ENCODE results near the gene MAPK12.

The MAPK12 gene

DNA sequence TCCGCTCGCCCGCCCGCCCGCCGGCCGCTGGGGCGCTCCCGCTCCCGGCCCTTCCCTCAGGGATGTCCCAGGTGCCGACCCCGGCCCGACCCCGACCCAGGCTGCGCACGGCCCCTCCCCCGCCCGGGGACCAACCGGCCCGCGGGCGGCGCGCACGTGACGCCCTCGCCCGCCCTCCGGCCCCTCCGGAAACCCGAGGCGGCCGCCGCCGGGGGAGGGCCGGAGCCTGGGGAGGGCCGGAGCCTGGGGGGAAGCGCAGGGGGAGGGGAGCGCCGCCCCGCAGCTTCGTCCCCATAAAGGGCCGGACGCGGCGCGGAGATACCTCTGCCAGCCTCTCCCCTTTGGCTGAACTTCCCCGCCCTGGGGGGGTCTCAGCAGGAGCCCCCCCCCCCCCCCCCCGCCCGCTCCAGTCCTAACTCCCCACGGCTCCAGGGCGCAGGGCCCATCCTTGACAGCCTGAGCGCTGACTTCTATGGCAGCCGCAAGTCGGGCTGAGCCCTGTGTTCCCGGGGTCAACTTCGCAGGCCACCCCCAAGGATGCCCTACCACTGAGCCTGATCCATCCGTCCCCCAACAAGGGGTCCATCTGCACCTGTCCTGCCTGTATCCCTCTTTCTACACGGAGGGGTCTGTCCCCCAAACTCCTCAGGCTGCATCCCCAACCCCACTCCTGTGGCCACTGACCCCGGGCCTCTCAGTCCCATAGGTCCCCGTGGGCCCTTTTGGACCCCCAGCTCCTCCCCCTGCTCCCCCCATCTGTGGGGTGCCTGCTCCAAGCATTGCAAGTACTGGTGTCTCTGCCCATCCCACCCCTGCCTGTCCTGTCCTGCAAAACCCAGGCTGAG, at the start of gene MAPK12:
MAPK12 (minus strand) TSS at position 69 of the 845 bp plus-strand sequence. CDS start 174 bp downstream, outside the sequence.
- in situ Hi-C loops (cut with MboI; ENCODE audit: low sequenced_read_pairs): no loop called here

DNA sequence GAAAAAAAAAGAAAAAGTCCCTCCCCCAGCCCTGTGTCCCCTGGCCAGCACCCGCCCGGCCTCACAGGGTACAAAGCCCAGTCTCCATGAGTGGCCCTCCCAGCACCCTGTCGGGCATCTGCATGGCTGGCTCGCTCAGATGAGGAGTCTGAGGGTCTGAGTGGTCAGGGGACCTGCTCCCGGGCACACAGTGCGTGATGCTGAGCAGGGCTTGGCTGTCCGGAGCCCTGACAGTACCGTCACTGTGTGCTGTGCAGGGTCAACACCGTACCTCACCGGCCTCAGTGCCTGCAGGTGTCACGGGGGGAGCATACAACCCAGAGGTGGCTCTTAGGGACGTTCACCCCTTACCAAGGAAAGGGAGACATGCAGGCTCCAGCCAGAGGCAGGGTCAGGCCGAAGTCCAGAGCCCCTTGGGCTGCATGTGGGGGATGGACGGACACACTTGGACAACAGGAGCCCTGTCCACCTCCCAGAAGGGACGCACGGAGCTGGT, 49.5 kb upstream of the MAPK12 start:
- in situ Hi-C loops (cut with MboI; ENCODE audit: low sequenced_read_pairs): no loop called here

DNA sequence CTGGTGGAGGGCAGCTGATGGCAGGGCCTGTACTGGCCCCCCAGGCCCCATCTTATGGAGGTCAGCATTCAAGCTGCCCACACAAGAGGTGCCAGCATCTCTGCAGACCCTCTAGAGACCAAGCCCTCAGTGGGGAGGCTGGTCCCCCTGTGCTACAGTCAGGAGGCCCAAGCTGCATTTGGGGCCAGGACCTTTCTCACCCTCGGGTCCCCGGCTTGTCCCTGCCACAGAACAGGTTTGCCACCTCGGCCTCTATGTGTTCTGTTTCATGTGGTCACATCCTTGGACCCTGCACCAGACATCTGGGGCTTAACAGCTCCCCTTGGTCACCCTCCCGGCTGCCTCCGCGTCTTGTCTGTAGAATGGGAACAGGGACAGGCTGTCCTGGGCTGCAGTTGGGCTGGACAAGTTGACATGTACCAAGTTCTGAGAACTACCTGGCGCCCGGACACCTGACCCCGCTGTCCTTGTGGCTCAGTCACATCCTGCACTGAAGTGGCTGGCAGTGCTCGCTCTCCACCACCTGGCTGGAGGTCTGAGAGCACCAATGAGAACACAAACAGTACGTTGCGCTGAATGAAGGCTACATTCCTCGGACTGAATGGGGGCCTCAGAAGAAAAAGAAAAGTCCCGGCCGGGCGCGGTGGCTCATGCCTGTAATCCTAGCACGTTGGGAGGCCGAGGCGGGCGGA, 48.7 kb upstream of the MAPK12 start:
- in situ Hi-C loops (cut with MboI; ENCODE audit: low sequenced_read_pairs): no loop called here

DNA sequence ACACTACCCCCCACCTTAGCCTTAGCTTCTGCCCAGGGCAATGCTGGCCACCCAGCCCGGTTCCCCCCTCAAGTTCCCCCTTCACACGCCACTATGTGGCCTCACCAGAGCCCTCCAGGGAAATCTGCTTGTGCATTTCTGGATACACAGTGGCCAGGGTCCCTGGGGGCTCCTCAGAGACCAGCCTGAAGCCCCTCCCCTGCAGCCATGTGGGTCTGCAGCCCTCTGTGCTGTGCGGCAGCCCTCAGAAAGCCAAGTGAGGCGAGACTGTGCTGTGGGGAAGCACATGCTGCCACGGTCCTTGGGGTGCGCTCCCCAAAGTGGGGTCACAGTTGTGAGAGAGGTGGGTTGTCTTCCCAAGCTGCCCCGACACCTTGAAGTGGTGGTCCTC, 48.1 kb upstream of the MAPK12 start:
- in situ Hi-C loops (cut with MboI; ENCODE audit: low sequenced_read_pairs): no loop called here

- in situ Hi-C loops (cut with MboI; ENCODE audit: low sequenced_read_pairs): no loop called here
Observed at GRCh38 chr22:50308986-50309600, 47.6 kb upstream of the MAPK12 start.

DNA sequence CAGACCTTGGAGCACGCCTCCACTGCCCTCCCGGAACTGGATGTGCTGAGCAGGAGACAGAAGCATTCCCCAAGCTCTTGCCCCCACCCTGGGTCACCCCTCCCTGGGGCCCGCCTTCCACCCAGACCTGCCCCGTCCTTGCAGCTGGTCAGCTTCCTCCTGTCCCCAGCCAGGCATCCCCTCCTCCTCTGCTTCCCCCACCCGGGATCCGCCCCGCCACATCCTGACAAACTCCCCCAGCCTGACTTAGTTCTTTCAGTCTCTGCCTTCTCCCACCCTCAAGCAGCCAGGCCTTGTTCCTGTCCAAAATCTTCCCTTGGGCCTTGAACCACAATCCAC, 47.1 kb upstream of the MAPK12 start:
- in situ Hi-C loops (cut with MboI; ENCODE audit: low sequenced_read_pairs): no loop called here

- in situ Hi-C loops (cut with MboI; ENCODE audit: low sequenced_read_pairs): no loop called here
Observed at GRCh38 chr22:50307890-50308596, 46.6 kb upstream of the MAPK12 start.

DNA sequence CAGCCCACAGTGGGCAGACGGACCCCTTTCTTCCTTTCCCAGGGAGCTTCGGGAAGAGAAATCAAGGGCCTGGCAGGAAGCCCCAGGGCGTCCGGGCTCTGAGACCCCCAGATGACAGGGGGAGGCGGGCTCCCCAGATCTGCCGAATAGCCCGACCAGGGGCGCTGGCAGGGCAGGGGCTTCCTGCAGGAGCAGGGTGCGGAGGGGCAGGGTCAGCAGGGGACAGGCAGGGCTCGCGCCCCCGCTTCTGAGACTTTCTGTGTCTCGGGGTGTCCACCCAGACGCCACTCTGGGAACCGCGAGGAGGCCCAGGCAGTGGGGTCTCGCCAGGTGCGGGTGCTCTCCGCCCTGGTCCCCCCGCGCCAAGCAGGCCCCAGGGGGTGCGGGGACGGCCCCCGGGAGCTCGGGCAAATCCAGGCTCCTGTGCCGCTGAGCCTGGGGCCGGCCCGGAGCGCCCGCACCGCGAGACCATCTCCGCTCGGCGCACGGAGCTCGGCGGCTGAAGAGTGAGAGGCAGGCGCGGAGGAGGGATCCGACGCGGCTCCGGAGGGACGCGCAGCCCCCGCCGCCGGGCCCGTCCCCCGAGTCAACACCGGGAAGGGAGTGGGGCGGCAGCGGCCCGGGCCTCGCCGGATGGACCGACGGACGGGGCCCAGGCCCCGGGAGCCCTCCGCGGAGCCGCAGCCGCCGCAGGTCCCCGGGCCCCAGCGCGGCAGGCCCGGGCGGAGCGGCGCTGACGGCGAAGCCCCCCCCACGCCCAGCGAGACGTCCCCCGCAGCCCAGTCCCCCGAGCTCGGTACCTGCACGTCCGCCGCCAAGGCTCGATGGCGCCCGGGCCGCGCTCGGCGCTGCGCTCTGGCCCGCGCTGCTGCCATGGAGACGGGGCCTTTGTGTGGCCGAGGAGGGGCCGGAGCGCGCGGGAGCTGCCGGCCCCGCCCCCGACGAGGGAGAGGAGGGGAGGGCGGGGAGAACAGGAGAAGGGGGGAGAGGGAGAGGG, 45.6 kb upstream of the MAPK12 start, which contains the start of gene PLXNB2:
PLXNB2 (minus strand) TSS at position 894 of the 997 bp plus-strand sequence. CDS start 17,062 bp downstream, outside the sequence.
- in situ Hi-C loops (cut with MboI; ENCODE audit: low sequenced_read_pairs): no loop called here

DNA sequence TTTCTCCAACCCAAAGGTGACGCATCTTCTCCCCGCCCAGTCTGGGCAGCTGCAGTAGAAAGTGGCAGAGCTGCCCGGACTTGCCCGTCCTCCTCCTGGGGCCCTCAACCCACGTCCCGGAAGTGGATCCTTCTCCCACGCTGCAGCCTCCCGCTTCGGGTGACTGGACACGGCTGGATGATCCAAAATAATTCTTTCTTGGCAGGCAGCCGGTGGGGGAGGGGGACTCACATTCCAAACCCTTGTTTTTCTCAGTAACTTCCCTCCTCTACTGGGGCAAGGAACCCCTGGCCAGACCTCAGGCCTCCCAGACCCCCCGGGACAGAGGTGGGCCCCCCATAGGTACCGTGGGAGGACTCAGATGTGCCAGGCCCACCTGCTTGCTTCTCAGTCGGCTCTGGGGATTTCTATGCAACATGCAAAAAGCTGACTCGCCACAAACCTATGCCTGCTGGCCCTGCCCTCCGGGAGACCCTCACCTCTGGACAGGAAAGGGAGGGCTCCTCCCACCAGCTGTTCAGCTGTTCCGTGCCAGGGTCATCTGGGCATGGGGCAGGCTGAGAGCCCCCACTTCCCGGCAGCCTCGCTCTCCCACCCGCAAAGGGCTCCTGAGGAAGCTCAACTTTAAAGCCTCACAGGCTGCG, 44.6 kb upstream of the MAPK12 start:
- in situ Hi-C loops (cut with MboI; ENCODE audit: low sequenced_read_pairs): no loop called here

DNA sequence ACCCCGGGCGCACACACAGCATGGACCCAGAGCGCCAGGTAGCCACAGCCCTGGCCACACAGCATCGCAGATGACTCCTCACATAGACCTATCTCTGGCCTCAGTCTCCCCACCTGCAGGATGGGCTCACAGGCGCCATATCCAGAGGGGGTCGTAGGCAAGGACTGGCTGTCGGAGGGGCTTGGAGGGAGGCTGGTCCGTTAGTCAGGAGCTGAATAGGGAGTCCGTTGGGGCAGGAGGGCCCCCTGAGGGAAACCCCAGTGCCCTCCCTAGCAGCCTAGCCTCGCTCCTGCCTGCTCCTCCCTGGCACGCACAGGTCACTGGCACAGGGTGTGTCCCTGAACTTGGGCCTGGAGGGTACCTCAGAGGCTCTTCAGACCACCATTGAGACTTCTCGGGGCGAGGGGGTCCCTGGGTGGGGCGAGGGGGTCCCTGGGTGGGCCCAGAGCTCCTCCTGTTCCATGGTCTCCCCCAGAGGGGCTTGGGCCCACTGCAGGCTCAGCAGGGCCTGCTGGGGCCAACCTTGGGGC, 44.0 kb upstream of the MAPK12 start:
- in situ Hi-C loops (cut with MboI; ENCODE audit: low sequenced_read_pairs): no loop called here

- in situ Hi-C loops (cut with MboI; ENCODE audit: low sequenced_read_pairs): no loop called here
Observed at GRCh38 chr22:50304528-50305392, 43.3 kb upstream of the MAPK12 start.

GRCh38 chr22:50303848-50304527, 42.5 kb upstream of the MAPK12 start:
- in situ Hi-C loops (cut with MboI; ENCODE audit: low sequenced_read_pairs): no loop called here

DNA sequence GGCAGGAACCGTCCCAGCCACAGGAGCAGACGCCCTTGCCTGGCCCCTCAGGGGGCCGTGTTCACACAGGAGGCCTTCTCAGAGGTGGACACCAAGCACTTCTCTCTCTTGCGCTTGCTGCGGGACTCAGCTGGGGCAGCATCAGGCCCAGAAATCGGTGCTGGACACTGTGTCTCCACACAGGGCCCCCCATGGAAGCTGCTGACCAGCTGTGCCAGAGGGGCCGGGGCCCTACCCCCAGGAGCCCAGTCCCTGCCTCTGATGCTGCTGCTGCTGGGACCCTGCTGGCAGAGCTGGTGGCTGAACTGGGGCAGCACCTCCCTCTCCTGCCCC, 42.0 kb upstream of the MAPK12 start:
- in situ Hi-C loops (cut with MboI; ENCODE audit: low sequenced_read_pairs): no loop called here

DNA sequence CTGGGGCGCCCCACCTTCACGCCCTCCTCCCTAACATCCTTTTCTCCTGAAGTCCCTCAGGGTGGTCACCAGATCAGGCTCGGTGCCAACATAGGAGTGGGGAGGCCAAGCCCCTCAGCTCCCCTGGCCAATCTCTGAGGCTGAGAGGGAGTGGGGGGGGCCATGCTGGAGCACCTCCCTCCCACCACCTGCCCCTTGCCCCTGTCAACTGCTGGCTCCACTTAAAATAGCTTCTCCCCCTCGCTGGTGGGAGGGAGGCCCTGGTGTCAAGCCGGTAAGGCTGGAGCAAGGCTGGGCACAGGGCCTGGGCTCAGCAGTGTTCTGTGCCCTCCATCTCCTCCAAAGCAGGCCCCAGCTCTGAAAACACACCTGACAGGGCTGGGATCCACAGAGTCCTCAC, 41.1 kb upstream of the MAPK12 start:
- in situ Hi-C loops (cut with MboI; ENCODE audit: low sequenced_read_pairs): no loop called here

GRCh38 chr22:50302041-50302541, 40.6 kb upstream of the MAPK12 start:
- in situ Hi-C loops (cut with MboI; ENCODE audit: low sequenced_read_pairs): no loop called here

- in situ Hi-C loops (cut with MboI; ENCODE audit: low sequenced_read_pairs): no loop called here
Observed at GRCh38 chr22:50301581-50301991, 40.1 kb upstream of the MAPK12 start.

DNA sequence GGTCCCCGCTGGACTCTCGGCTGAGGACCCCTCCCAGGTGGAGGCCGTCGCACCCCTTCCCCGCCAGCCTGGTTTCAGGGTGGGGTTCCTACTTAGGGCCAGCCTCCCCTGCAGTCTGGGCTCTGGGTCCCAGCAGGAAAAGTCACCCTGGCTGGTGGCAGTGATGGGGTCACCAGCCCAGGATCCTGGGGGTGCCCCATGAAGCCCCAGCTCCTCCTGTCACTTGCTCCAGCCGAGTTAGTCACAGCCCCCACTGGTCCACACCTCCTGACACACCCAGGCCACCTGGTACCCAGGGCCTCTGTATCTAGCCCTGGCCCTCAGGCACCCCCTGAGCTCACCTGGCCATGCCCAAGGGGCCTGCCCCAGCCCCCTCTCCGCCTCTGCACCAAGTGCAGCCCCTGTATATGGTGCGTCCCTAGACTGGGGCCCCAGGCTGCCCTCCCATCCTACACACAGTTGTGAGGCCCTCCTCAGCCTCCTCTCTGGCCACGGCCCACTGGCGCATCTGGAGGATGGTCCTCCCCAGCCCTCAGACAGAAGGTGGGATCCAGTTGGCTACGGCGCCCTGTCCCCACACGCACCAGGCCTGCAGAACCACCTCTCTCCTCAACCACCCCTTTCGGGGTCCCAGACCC, 39.3 kb upstream of the MAPK12 start:
- in situ Hi-C loops (cut with MboI; ENCODE audit: low sequenced_read_pairs): no loop called here

Data from hTERT RPE-1 (cell line).